Measurements from ENCODE around the gene KPNA1.

The KPNA1 gene

GRCh38 chr3:122415104-122415744 is 99.5 kb downstream of the KPNA1 start:
- peak; percentile 16 for DNase-seq (ENCODE audit: low read depth)

GRCh38 chr3:122414391-122414790 is 100.3 kb downstream of the KPNA1 start:
- DNase-seq (ENCODE audit: low read depth) = no peak

GRCh38 chr3:122410639-122411038 is 104.1 kb downstream of the KPNA1 start:
- DNase-seq (ENCODE audit: low read depth) = no peak

- no peak for DNase-seq (ENCODE audit: low read depth)
Observed at GRCh38 chr3:122410111-122410510, 104.6 kb downstream of the KPNA1 start.

- DNase-seq (ENCODE audit: low read depth) = no peak
Observed at GRCh38 chr3:122409446-122409845, 105.3 kb downstream of the KPNA1 start.

- DNase-seq (ENCODE audit: low read depth) = no peak
Observed at GRCh38 chr3:122407946-122408345, 106.8 kb downstream of the KPNA1 start.

- DNase-seq (ENCODE audit: low read depth) = no peak
Observed at GRCh38 chr3:122406198-122406597, 108.5 kb downstream of the KPNA1 start.

- DNase-seq (ENCODE audit: low read depth) = no peak
Observed at GRCh38 chr3:122405015-122405414, 109.7 kb downstream of the KPNA1 start.

GRCh38 chr3:122403489-122403888 is 111.2 kb downstream of the KPNA1 start:
- DNase-seq (ENCODE audit: low read depth) = no peak

GRCh38 chr3:122398920-122399319 is 115.8 kb downstream of the KPNA1 start:
- no peak for DNase-seq (ENCODE audit: low read depth)

- no peak for DNase-seq (ENCODE audit: low read depth)
Observed at GRCh38 chr3:122397201-122397600, 117.5 kb downstream of the KPNA1 start.

GRCh38 chr3:122396511-122396910 is 118.2 kb downstream of the KPNA1 start:
- DNase-seq (ENCODE audit: low read depth) = no peak

- DNase-seq (ENCODE audit: low read depth) = no peak
Observed at GRCh38 chr3:122395582-122395981, 119.2 kb downstream of the KPNA1 start.

GRCh38 chr3:122394173-122394572 is 120.6 kb downstream of the KPNA1 start:
- no peak for DNase-seq (ENCODE audit: low read depth)

- no peak for DNase-seq (ENCODE audit: low read depth)
Observed at GRCh38 chr3:122392868-122393844, 121.6 kb downstream of the KPNA1 start.

GRCh38 chr3:122391681-122392446 is 122.9 kb downstream of the KPNA1 start:
- no peak for DNase-seq (ENCODE audit: low read depth)

GRCh38 chr3:122390665-122391064 is 124.1 kb downstream of the KPNA1 start:
- DNase-seq (ENCODE audit: low read depth) = no peak

GRCh38 chr3:122389892-122390291 is 124.8 kb downstream of the KPNA1 start:
- no peak for DNase-seq (ENCODE audit: low read depth)

- DNase-seq (ENCODE audit: low read depth) = no peak
Observed at GRCh38 chr3:122389197-122389596, 125.5 kb downstream of the KPNA1 start.

GRCh38 chr3:122387709-122388108 is 127.0 kb downstream of the KPNA1 start:
- DNase-seq (ENCODE audit: low read depth) = no peak

GRCh38 chr3:122383771-122384697 is 130.7 kb downstream of the KPNA1 start, which contains the start of gene FAM162A:
Gene FAM162A, plus strand, starts transcription at chr3:122384182. Its CDS starts 84 bp downstream, at chr3:122384266.
- DNase-seq (ENCODE audit: low read depth) = peak; percentile 87

All from T-helper 22 cell (primary cell).